GM12891 (cell line): ENCODE data around the gene KCTD2.

ENCODE experiments used
- DNase-seq: peaks from one replicate; pipeline ENCODE4 v3.0.0; 2011; ENCODE audit warnings: low spot score; ENCODE audit not compliant: insufficient read length
- FAIRE-seq: peaks from 2 replicates; lab custom pipeline; 2011; peaks lifted over from hg19 to GRCh38; lab: Jason Lieb, UNC
- PAX5 ChIP-seq: IDR thresholded peaks from 2 replicates; pipeline ENCODE4 v1.6.1; 2011; ENCODE audit warnings: low read length, moderate library complexity, mild to moderate bottlenecking; ENCODE audit not compliant: insufficient read depth, severe bottlenecking
- POLR2A ChIP-seq: IDR thresholded peaks from 2 replicates; pipeline ENCODE4 v1.6.1; 2011; ENCODE audit warnings: low read depth, low read length, control low read depth
- POLR2AphosphoS5 ChIP-seq: IDR thresholded peaks from 2 replicates; pipeline ENCODE4 v1.6.1; 2011; ENCODE audit warnings: low read depth, low read length, control low read depth
- POU2F2 ChIP-seq: IDR thresholded peaks from 2 replicates; pipeline ENCODE4 v1.6.1; 2011; ENCODE audit warnings: low read depth, mild to moderate bottlenecking, control low read depth, low read length, moderate library complexity
- SPI1 ChIP-seq: IDR thresholded peaks from 2 replicates; pipeline ENCODE4 v1.6.1; 2011; ENCODE audit warnings: low read depth, low read length, control low read depth
- TAF1 ChIP-seq: IDR thresholded peaks from 2 replicates; pipeline ENCODE4 v1.6.1; 2011; ENCODE audit warnings: low read depth, low read length, control low read depth

The KCTD2 gene

DNA sequence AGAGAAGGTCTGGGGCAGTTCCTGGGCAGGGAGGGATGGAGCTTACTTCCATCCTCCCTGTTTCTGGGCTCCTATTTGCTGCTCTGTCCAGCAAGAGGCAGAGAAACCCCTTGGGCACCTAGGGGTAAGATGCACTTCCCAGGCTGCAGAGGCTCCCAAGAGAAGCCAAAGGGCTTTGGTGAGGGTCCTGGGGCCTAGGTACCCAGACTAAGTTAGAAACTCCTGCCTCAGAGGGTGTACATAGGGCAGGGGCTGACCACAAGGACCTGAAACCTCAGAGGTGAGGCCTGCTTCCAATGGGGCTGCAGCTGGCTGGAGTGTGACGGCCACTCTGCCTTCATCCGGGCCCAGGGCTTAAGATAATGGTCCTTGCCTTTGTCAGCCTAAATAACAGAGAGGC lies 61.2 kb downstream of the KCTD2 start:
- DNase-seq, result no peak
- no peak for TF ChIP-seq POU2F2
- TF ChIP-seq TAF1, result no peak
- no peak for TF ChIP-seq POLR2A
- no peak for TF ChIP-seq SPI1
- TF ChIP-seq PAX5, result no peak
- no peak for TF ChIP-seq POLR2AphosphoS5
- no peak for FAIRE-seq

DNA sequence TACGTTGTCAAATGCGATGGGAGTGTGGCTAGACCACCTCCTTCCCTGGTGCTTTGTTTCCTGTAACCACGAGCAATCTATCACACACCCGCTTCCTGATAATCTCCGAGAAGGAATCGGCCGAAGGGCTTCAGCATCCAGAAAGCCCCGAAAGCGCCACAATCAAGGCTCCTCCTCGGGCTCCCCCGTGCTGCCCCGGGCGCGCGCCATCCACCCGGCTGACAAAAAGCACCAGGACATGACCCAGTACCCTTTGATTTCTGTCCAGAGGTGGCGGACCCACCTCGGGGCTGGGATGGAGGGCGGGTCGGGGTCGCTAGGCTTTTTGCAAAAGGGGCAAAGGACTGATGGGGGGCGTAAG lies 62.0 kb downstream of the KCTD2 start:
- DNase-seq (no peak), FAIRE-seq (no peak)
- no peak for TF ChIP-seq POU2F2
- no peak for TF ChIP-seq PAX5
- no peak for TF ChIP-seq TAF1
- TF ChIP-seq POLR2A, result no peak
- no peak for TF ChIP-seq SPI1
- TF ChIP-seq POLR2AphosphoS5, result no peak

DNA sequence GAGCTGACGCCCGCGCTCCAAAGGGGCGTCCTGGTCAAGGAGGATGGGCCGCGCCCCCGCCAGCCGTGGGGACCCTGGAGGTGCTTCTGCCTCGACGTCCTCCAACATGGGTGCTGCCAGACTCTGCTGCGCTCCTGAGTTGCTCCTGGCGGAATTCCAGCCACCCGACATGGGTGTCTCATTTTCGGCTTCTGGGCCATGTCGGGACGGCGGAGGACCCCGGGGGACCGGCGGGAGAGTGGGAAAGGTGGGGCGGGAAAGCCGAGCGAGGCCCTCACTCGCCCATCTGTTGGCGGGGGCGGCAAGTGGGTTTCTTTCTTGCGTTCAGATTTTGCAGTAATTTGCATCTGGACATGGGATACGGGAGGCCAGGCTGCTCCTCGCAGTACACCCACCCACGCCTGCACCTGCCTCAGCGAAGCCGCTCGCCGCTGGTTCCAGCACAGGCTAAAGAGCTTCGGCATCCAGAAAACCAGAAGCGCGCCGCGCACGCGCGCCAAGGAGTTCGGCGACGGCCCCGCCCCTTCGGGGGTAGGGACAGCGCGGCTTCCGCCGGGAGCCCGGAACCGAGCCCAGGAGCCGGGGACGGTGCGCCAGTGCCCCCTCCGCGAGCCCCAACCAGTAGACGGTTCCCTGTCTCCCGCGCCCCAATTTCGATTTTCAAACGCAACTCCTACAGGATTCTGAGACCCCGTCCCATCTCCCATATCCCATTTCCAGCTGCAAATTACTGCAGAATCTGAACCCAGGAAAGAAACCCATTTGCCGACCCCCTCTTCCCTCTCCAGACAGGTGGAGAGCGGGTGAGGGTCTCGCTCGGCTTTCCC lies 62.6 kb downstream of the KCTD2 start, which contains the start of gene ARMC7:
Gene ARMC7, plus strand, starts transcription at position 563 of the 827 bp plus-strand sequence. CDS start 320 bp downstream, outside the sequence.
- TF ChIP-seq TAF1 (peak; percentile 55; the same call in 1 of the 2 replicates), PAX5 (no peak), SPI1 (no peak), POU2F2 (0 out of 2 replicates have a peak, but pooled peaks have one; percentile 24), POLR2A (peak; percentile 77), POLR2AphosphoS5 (peak; percentile 76; the same call in 1 of the 2 replicates)
- FAIRE-seq (peak; percentile 93), DNase-seq (peak; percentile 98)

DNA sequence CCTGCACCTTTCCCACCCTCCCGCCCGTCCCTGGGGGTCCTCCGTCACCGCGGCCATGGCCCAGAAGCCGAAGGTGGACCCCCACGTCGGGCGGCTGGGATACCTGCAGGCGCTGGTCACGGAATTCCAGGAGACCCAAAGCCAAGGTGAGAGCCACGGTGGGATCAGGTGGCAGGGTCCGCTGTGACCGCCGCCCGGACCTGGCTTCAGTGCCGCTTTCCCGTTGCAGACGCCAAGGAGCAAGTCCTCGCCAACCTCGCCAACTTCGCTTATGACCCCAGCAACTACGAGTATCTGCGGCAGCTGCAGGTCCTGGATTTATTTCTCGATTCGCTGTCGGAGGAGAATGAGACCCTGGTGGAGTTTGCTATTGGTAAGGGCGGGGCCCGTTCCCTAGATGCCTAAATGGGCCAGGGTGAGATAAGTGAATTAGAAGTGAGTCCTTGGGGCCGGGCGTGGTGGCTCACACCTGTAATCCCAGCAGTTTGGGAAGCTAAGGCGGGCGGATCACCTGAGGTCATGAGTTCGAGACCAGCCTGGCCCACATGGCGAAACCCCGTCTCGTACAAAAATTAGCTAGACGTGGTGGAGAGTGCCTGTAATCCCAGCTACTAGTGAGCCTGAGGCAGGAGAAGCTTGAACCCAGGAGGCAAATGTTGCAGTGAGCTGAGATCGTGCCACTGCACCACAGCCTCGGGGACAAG lies 63.4 kb downstream of the KCTD2 start:
- DNase-seq, result no peak
- no peak for TF ChIP-seq POLR2AphosphoS5
- TF ChIP-seq TAF1, result no peak
- peak; percentile 41 for FAIRE-seq

DNA sequence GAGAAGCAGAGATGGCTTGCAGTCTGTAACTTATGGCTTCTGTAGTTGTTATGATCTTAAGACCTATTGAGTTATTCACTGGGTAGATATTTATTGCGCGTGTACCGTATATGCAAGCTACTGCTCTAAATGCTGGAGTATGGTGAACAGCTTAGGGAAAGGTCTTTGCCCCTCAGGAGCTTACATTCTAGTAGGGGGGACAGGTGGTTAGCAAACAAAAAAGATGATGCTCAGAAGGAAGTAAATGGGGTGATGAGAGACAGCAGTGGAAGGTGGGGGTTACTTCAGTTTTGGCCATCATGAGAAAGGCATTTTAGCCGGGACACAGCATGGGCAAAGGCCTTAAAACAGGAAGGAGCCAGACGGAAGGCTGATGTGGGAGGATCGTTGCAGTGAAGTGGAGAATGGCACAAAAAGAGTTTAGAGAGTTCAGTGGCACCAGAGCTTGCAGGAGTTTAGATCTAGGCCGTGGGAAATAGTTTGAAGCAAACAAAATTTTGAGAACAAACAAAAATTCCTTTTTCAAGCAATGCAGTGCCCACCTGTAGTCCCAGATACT lies 64.8 kb downstream of the KCTD2 start:
- DNase-seq (no peak), FAIRE-seq (no peak)
- TF ChIP-seq PAX5 (no peak), SPI1 (no peak), POU2F2 (no peak), TAF1 (no peak), POLR2AphosphoS5 (no peak), POLR2A (no peak)

DNA sequence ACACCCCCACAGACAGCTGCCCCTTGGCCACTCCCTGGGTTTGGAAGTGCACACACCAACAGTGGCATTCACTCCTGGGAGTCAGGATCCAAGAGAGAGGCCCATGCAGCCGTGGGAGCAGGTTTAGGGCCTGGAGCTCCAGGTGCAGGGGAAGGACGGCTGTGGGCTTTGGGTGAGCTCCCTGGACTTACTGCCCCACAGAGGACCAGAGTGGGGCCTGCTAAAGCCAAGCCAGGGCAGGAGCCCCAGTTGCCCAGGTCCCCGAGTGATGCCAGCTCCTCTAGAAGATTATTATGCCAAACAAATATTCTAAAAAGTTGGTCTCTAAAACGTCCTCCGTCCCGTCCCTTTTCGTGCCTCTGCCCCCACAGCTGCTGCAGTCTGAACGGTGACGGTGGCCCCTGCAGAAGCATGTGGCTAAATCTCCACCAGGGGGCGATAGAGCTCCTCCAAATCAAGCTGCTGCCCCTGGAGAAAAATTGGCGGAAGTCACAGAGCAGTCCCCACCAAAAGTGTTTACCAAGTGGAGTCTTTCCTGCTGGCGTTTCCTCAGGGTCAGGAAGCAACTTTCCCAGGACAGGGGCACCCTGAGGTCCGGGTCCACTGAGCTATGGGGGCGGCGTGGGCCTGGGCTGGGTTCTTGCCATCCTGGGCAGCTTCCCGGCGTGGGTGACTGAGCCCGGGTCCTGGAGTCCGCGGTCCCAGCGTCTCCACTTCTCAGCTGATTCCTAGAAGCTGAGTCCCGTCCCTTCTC lies 67.0 kb downstream of the KCTD2 start:
- peak; percentile 35; the same call in 1 of the 2 replicates for TF ChIP-seq SPI1
- no peak for TF ChIP-seq POLR2AphosphoS5
- TF ChIP-seq POU2F2, result 0 out of 2 replicates have a peak, but pooled peaks have one; percentile 40
- peak; percentile 75 for DNase-seq
- peak; percentile 84 for FAIRE-seq

DNA sequence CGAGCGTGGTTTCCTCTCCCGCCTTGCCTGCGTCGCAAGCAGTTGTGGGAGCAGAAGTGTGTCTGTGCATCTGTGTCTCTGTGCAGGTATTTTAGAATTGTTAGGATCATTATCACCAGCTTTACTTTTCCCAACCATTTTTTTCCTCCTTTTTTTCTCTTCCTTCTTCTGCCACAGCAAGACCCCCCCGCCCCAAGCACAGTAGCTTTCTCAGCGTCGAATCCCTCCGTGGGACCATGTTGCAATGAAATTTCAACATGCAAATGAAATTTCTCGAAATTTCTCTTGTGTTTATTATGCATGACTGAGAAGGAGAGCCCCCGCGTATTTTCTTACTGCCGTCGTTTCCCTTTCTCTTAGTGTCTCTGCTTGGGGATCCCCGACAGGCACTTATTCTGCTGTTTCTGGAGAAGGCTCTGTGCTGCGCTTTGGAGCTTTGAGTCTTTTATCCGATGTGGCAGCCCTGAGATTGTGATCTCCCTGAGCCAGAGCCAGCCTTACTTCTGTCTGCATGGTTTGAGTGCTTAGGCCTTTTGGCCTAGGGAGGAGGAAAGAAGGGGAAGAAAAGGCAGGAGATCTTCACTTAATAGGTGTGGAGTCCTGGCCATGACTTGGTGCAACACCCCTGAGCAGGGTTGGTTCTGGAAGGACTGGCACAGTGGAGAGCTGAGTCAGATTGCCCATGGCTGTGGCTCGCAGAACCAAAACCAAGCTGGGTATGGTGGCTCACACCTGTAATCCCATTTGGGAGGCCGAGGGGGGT lies 67.7 kb downstream of the KCTD2 start:
- TF ChIP-seq POLR2AphosphoS5 (no peak), PAX5 (peak; percentile 53), POU2F2 (peak; percentile 74; the same call in 1 of the 2 replicates), TAF1 (0 out of 2 replicates have a peak, but pooled peaks have one; percentile 7), POLR2A (no peak), SPI1 (no peak)
- FAIRE-seq (peak; percentile 23), DNase-seq (no peak)
